GM06990 (cell line): ENCODE results near the gene TP53BP1.

Experiments
- DNase-seq: peaks from one replicate; pipeline ENCODE4 v3.0.0-alpha.2; 2011; ENCODE audit not compliant: insufficient read length; ENCODE audit errors: extremely low read depth
- H3K27me3 ChIP-seq: replicated peaks from 2 replicates; pipeline ENCODE4 v1.6.0; 2011; ENCODE audit warnings: low read length; ENCODE audit not compliant: control insufficient read depth, insufficient read depth
- H3K36me3 ChIP-seq: 2 replicates; pipeline ENCODE4 v1.5.1; 2011; ENCODE audit warnings: low read length; ENCODE audit not compliant: control insufficient read depth, insufficient read depth
- H3K4me3 ChIP-seq: replicated peaks from 2 replicates; pipeline ENCODE4 v1.5.1; 2011; ENCODE audit warnings: low read depth, mild to moderate bottlenecking, control low read depth, low read length
- TF ChIP-seq, protein P1 (sequence below): IDR thresholded peaks from 2 replicates; pipeline ENCODE4 v1.5.1; 2011; ENCODE audit warnings: low read length, control low read depth, mild to moderate bottlenecking, inconsistent platforms; ENCODE audit not compliant: insufficient read depth, poor library complexity, severe bottlenecking

TP53BP1 gene

GRCh38 chr15:43526261-43526930 is 33.4 kb upstream of the TP53BP1 start:
- TF ChIP-seq, protein P1, sequence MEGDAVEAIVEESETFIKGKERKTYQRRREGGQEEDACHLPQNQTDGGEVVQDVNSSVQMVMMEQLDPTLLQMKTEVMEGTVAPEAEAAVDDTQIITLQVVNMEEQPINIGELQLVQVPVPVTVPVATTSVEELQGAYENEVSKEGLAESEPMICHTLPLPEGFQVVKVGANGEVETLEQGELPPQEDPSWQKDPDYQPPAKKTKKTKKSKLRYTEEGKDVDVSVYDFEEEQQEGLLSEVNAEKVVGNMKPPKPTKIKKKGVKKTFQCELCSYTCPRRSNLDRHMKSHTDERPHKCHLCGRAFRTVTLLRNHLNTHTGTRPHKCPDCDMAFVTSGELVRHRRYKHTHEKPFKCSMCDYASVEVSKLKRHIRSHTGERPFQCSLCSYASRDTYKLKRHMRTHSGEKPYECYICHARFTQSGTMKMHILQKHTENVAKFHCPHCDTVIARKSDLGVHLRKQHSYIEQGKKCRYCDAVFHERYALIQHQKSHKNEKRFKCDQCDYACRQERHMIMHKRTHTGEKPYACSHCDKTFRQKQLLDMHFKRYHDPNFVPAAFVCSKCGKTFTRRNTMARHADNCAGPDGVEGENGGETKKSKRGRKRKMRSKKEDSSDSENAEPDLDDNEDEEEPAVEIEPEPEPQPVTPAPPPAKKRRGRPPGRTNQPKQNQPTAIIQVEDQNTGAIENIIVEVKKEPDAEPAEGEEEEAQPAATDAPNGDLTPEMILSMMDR, result no peak
- no peak overlapping the region for H3K4me3 ChIP-seq

DNA sequence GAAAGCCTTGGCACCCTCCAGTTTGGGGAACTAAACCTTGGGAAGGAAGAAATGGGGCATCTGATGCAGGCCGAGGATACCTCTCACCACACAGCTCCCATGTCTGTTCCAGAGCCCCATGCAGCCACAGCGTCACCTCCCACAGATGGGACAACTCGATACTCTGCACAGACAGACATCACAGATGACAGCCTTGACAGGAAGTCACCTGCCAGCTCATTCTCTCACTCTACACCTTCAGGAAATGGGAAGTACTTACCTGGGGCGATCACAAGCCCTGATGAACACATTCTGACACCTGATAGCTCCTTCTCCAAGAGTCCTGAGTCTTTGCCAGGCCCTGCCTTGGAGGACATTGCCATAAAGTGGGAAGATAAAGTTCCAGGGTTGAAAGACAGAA is 32.2 kb upstream of the TP53BP1 start:
- no peak for DNase-seq
- TF ChIP-seq, protein P1, result no peak
- no peaks in the 10 kb centered on the region for H3K36me3 ChIP-seq
- no peak overlapping the region for H3K4me3 ChIP-seq
- H3K27me3 ChIP-seq, result no peaks in the 10 kb centered on the region; the same call in 1 of the 2 replicates

More at GRCh38 chr15:43526261-43526930, 33.4 kb upstream of the TP53BP1 start:
- H3K27me3 ChIP-seq, result no peaks in the 10 kb centered on the region; the same call in 1 of the 2 replicates
- no peak for DNase-seq
- H3K36me3 ChIP-seq, result no peaks in the 10 kb centered on the region

GRCh38 chr15:43524254-43524845 is 31.4 kb upstream of the TP53BP1 start:
- no peak overlapping the region for H3K4me3 ChIP-seq
- DNase-seq, result no peak
- no peaks in the 10 kb centered on the region; the same call in 1 of the 2 replicates for H3K27me3 ChIP-seq
- TF ChIP-seq, protein P1, result peak; percentile 23
- H3K36me3 ChIP-seq, result no peaks in the 10 kb centered on the region

DNA sequence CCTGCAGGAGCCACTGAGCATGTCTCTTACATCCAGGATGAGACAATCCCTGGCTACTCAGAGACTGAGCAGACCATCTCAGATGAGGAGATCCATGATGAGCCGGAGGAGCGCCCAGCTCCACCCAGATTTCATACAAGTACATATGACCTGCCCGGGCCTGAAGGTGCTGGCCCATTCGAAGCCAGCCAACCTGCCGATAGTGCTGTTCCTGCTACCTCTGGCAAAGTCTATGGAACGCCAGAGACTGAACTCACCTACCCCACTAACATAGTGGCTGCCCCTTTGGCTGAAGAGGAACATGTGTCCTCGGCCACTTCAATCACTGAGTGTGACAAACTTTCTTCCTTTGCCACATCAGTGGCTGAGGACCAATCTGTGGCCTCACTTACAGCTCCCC is 30.7 kb upstream of the TP53BP1 start:
- no peak for DNase-seq
- no peaks in the 10 kb centered on the region for H3K36me3 ChIP-seq
- TF ChIP-seq, protein P1, result no peak
- H3K27me3 ChIP-seq, result no peaks in the 10 kb centered on the region; the same call in 1 of the 2 replicates
- H3K4me3 ChIP-seq, result no peak overlapping the region

DNA sequence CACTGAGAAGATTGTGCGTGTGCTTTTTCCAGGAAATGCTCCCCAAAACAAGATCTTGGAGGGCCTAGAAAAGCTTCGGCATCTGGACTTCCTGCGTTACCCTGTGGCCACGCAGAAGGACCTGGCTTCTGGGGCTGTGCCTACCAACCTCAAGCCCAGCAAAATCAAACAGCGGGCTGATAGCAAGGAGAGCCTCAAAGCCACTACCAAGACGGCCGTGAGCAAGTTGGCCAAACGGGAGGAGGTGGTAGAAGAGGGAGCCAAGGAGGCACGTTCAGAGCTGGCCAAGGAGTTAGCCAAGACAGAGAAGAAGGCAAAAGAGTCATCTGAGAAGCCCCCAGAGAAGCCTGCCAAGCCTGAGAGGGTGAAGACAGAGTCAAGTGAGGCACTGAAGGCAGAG is 29.3 kb upstream of the TP53BP1 start:
- no peaks in the 10 kb centered on the region for H3K27me3 ChIP-seq
- no peak for DNase-seq
- TF ChIP-seq, protein P1, result no peak
- no peak overlapping the region for H3K4me3 ChIP-seq
- no peaks in the 10 kb centered on the region for H3K36me3 ChIP-seq
